Neuronal stem cell (in vitro differentiated cells): Measurements from ENCODE around the gene TSR3.

Experiments
- DNase-seq: peaks from one replicate; pipeline ENCODE4 v3.0.0-alpha.2; 2013; ENCODE audit warnings: low spot score
- H2AFZ ChIP-seq: one replicate; pipeline ENCODE4 v1.6.1; 2013; ENCODE audit warnings: mild to moderate bottlenecking, low read length, inconsistent platforms
- H2AK5ac ChIP-seq: 2 replicates; pipeline ENCODE4 v1.6.1; 2013; ENCODE audit warnings: low read depth, mild to moderate bottlenecking, inconsistent platforms, low read length, moderate library complexity, mixed read lengths
- H2BK120ac ChIP-seq: 2 replicates; pipeline ENCODE4 v1.6.1; 2013; ENCODE audit warnings: low read depth, mild to moderate bottlenecking, inconsistent platforms, low read length, moderate library complexity, mixed read lengths
- H2BK12ac ChIP-seq: one replicate; pipeline ENCODE4 v1.6.1; 2013; ENCODE audit warnings: low read length, inconsistent platforms
- H2BK15ac ChIP-seq: 2 replicates; pipeline ENCODE4 v1.6.1; 2013; ENCODE audit warnings: mild to moderate bottlenecking, low read length, inconsistent platforms, mixed read lengths
- H2BK5ac ChIP-seq: one replicate; pipeline ENCODE4 v1.6.1; 2013; ENCODE audit warnings: inconsistent platforms, mild to moderate bottlenecking, low read length, moderate library complexity
- H3K14ac ChIP-seq: one replicate; pipeline ENCODE4 v1.6.1; 2013; ENCODE audit warnings: low read length, inconsistent platforms
- H3K18ac ChIP-seq: 2 replicates; pipeline ENCODE4 v1.6.1; 2013; ENCODE audit warnings: low read length, inconsistent platforms
- H3K23ac ChIP-seq: 2 replicates; pipeline ENCODE4 v1.6.1; 2013; ENCODE audit warnings: low read depth, mild to moderate bottlenecking, mixed read lengths, low read length, inconsistent platforms; ENCODE audit not compliant: poor library complexity
- H3K27ac ChIP-seq: replicated peaks from 3 replicates; pipeline ENCODE4 v1.5.1; 2013; ENCODE audit warnings: low read length, inconsistent platforms
- H3K27me3 ChIP-seq, 3 experiments: 2 replicates each; pipeline ENCODE4 v1.6.1; 2013; ENCODE audit warnings: low read length in 3 of 3, mild to moderate bottlenecking in 2 of 3, inconsistent platforms in 1 of 3, low read depth in 1 of 3, mixed read lengths in 1 of 3, moderate library complexity in 1 of 3; ENCODE audit not compliant: control insufficient read depth in 3 of 3, insufficient read depth in 3 of 3
- H3K36me3 ChIP-seq, 2 donors: replicated peaks in 1 of 2; 2 replicates each; pipeline ENCODE4 v1.6.1; 2013; ENCODE audit warnings: low read length in 2 of 2; ENCODE audit not compliant: control insufficient read depth in 2 of 2, insufficient read depth in 2 of 2
- H3K4ac ChIP-seq: 2 replicates; pipeline ENCODE4 v1.6.1; 2013; ENCODE audit warnings: inconsistent platforms, mild to moderate bottlenecking, low read length, moderate library complexity
- H3K4me1 ChIP-seq, 2 donors: 1 replicate in 1 of 2; 2 replicates in 1 of 2; pipeline ENCODE4 v1.6.1; 2013; ENCODE audit warnings: low read length in 2 of 2, low read depth in 1 of 2; ENCODE audit not compliant: control insufficient read depth in 2 of 2, insufficient read depth in 1 of 2
- H3K4me2 ChIP-seq: one replicate; pipeline ENCODE4 v1.6.1; 2013; ENCODE audit warnings: mild to moderate bottlenecking, low read length, inconsistent platforms; ENCODE audit not compliant: insufficient read depth, poor library complexity, severe bottlenecking
- H3K4me3 ChIP-seq, 2 donors: 2 replicates each; pipeline ENCODE4 v1.5.1; 2013; ENCODE audit warnings: low read length in 2 of 2, mild to moderate bottlenecking in 2 of 2, inconsistent platforms in 1 of 2, moderate library complexity in 1 of 2
- H3K79me1 ChIP-seq: one replicate; pipeline ENCODE4 v1.6.1; 2013; ENCODE audit warnings: low read depth, mild to moderate bottlenecking, inconsistent platforms, low read length, moderate library complexity
- H3K9ac ChIP-seq: one replicate; pipeline ENCODE4 v1.6.1; 2013; ENCODE audit warnings: mild to moderate bottlenecking, low read depth, low read length, inconsistent platforms; ENCODE audit not compliant: poor library complexity
- H3K9me3 ChIP-seq, 2 donors: replicated peaks in 1 of 2; 2 replicates each; pipeline versions ENCODE3 to v1.6.1; 2013; ENCODE audit warnings: low read length in 2 of 2, mild to moderate bottlenecking in 2 of 2, inconsistent platforms in 1 of 2, low read depth in 1 of 2, mixed read lengths in 1 of 2, moderate library complexity in 1 of 2; ENCODE audit not compliant: control insufficient read depth in 2 of 2, insufficient read depth in 1 of 2
- H4K8ac ChIP-seq: one replicate; pipeline ENCODE4 v1.6.1; 2013; ENCODE audit warnings: low read depth, mild to moderate bottlenecking, inconsistent platforms, low read length, moderate library complexity
- H4K91ac ChIP-seq: one replicate; pipeline ENCODE4 v1.6.1; 2013; ENCODE audit warnings: low read length, low read depth, mild to moderate bottlenecking, inconsistent platforms; ENCODE audit not compliant: poor library complexity
- WGBS, 2 donors: extraction: QIAGEN DNeasy Blood & Tissue Kit; methylation state at CpG; one replicate each; pipeline ENCODE4 v1.1.7; 2013; ENCODE audit warnings: missing lambda C conversion rate in 2 of 2, mixed read lengths in 1 of 2; ENCODE audit not compliant: insufficient read length in 2 of 2, insufficient replicate concordance in 1 of 2; ENCODE audit errors: extremely low coverage in 2 of 2; 5-methylcytosine and 5-hydroxymethylcytosine counted together

TSR3 gene

DNA sequence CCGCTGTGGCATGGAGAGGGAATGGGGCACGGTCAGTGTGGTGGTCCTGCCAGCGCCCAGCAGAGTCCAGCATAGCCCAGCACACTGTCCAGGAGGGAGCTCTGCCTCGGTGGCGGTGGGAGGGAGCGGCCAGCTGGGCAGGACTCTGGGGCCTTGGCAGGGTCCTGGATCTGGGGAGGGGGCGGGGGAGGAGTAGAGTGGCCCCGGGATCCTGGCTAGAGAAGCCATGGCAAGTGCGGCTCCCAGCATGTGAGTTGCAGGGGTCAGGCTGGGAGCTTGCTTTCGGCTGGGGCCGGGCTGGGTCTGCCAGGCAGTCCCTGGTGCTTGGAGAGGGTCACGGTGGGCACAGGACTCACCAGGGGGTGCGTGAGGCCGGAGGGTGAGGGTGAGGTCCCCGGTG, 3.9 kb upstream of the TSR3 start:
- Histone ChIP-seq H3K79me1 (peaks cover 36% of the 10 kb centered on the region), H2BK15ac (no peak overlapping the region), H3K23ac (peak overlapping the region; percentile 55), H3K4me1 (peaks cover 8 to 10% of the 10 kb centered on the region in 2 donors), H2BK120ac (no peak overlapping the region), H2AFZ (no peak overlapping the region), H3K4me2 (no peak overlapping the region), H3K36me3 (peaks cover 1 to 7% of the 10 kb centered on the region in 2 donors), H3K27me3 (no peaks in the 10 kb centered on the region), H4K8ac (no peak overlapping the region), H3K4ac (no peak overlapping the region), H3K9ac (no peak overlapping the region), H3K9me3 (no peaks in the 10 kb centered on the region), H3K4me3 (no peak overlapping the region), H2AK5ac (no peak overlapping the region), H3K14ac (peak overlapping the region; percentile 56), H2BK5ac (peak overlapping the region; percentile 53), H4K91ac (no peak overlapping the region), H2BK12ac (no peak overlapping the region), H3K18ac (peak overlapping the region; percentile 28), H3K27ac (no peak overlapping the region)
- DNase-seq, result no peak
- no CpG with 5 or more reads among the region's 15 CpGs for WGBS, 2 donors

DNA sequence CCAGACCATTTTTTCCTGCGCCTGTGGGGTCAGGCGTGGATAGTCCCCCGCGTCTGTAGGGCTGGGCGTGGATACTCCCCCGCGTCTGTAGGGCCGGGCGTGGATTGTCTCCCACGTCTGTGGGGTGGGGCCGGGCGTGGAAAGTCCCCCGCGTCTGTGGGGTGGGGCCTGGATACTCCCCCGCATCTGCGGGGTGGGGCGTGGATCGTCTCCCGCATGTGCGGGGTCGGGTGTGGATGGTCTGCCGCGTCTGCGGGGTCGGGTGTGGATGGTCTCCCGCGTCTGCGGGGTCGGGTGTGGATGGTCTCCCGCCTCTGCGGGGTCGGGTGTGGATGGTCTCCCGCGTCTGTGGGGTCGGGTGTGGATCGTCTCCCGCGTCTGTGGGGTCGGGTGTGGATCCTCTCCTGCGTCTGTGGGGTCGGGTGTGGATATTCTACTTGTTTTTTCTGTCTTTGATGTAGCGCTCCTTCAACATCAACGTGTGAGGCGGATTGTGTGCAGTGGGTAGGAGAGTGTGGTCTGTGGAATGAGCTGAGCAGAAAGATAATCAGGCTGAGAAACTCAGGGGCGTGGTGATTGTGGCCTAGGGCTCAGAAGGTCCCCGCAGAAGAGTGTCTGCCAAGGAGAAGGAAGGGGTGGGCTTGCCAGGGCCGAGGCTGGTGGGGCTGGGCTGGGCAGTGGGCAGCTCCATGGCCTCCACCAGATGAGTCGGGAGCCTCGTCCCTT, 3.3 kb upstream of the TSR3 start:
- peaks cover 8 to 12% of the 10 kb centered on the region in 2 donors for H3K4me1 ChIP-seq
- H3K23ac ChIP-seq, result peak overlapping the region; percentile 55
- H2AFZ ChIP-seq, result no peak overlapping the region
- no peak overlapping the region for H3K27ac ChIP-seq
- DNase-seq, result no peak
- no peak overlapping the region for H3K14ac ChIP-seq
- no peak overlapping the region for H3K4ac ChIP-seq
- H3K18ac ChIP-seq, result no peak overlapping the region
- no peak overlapping the region for H3K4me3 ChIP-seq
- H4K8ac ChIP-seq, result no peak overlapping the region
- no peak overlapping the region for H2BK12ac ChIP-seq
- no peak overlapping the region for H2BK15ac ChIP-seq
- no peaks in the 10 kb centered on the region for H3K27me3 ChIP-seq
- H2BK120ac ChIP-seq, result no peak overlapping the region
- no peak overlapping the region for H3K9ac ChIP-seq
- H4K91ac ChIP-seq, result no peak overlapping the region
- H3K9me3 ChIP-seq, result no peaks in the 10 kb centered on the region
- no peak overlapping the region for H2AK5ac ChIP-seq
- no peak overlapping the region for H3K4me2 ChIP-seq
- H2BK5ac ChIP-seq, result peak overlapping the region; percentile 53
- peaks cover 36% of the 10 kb centered on the region for H3K79me1 ChIP-seq
- no CpG with 5 or more reads among the region's 49 CpGs for WGBS, 2 donors
- H3K36me3 ChIP-seq, result peaks cover 5 to 11% of the 10 kb centered on the region in 2 donors

DNA sequence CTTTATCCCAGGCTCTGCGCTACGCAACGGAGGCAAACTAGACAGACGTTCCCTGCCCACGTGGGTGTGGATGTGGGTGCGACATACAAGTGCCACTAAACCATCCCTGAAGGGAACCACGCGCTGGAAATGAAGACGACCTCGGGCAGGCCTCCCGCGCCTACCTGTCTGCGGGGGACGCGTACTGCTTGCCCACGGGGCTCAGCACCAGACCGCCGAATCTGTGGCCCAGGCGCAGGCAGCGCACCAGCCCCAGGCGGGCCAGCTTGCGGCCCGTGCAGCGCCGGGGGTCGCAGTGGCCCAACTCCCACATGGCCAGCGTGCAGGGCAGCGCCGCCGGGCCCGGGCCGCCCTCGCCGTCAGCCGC, 480 bp downstream of the TSR3 start:
- Histone ChIP-seq H2BK5ac (peak overlapping the region; percentile 66), H3K14ac (peak overlapping the region; percentile 39), H2BK120ac (peak overlapping the region; percentile 91), H3K4me1 (peaks cover 8 to 12% of the 10 kb centered on the region in 2 donors), H3K4me2 (peak overlapping the region; percentile 97), H3K27ac (no peak overlapping the region), H2AFZ (peak overlapping the region; percentile 95), H4K8ac (peak overlapping the region; percentile 92), H2BK15ac (no peak overlapping the region), H3K36me3 (peaks cover 16 to 42% of the 10 kb centered on the region in 2 donors), H3K27me3 (no peaks in the 10 kb centered on the region), H3K18ac (peak overlapping the region; percentile 97), H3K4ac (peak overlapping the region; percentile 84), H2BK12ac (no peak overlapping the region), H3K4me3 (peak overlapping the region; percentile 93 to 95), H2AK5ac (peak overlapping the region; percentile 95), H3K23ac (peak overlapping the region; percentile 89), H3K9me3 (no peaks in the 10 kb centered on the region), H3K79me1 (peaks cover 33% of the 10 kb centered on the region), H4K91ac (no peak overlapping the region), H3K9ac (peak overlapping the region; percentile 100)
- no peak for DNase-seq
- WGBS, 2 donors, result no CpG with 5 or more reads among the region's 35 CpGs

DNA sequence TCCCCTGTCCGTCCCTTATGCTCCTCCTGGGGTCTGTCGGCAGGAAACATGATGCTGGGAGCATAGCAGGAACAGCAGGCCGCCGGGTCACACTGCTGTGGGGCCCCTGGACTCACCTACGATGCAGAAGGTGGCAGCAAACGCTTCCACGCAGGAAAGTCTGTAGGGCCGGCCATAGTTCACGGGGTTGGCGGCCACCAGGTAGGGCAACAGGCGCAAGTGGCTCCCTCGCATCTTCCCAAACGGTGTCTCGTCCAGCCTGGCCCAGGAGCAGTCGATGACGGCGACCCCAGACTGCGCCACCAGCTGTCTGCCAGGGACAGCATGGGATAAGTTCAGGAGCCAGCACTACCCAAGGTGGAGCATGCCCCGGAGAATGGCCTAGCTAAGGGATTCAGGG, 987 bp downstream of the TSR3 start:
- Histone ChIP-seq H3K79me1 (peaks cover 30% of the 10 kb centered on the region), H3K4me3 (peak overlapping the region; percentile 93 to 95), H2BK5ac (no peak overlapping the region), H3K4ac (no peak overlapping the region), H4K8ac (no peak overlapping the region), H3K4me2 (peak overlapping the region; percentile 97), H3K27me3 (no peaks in the 10 kb centered on the region), H4K91ac (no peak overlapping the region), H2AFZ (no peak overlapping the region), H2AK5ac (peak overlapping the region; percentile 95), H3K23ac (peak overlapping the region; percentile 89), H2BK12ac (no peak overlapping the region), H3K9ac (no peak overlapping the region), H3K9me3 (no peaks in the 10 kb centered on the region), H3K18ac (no peak overlapping the region), H3K14ac (no peak overlapping the region), H3K4me1 (peaks cover 8 to 12% of the 10 kb centered on the region in 2 donors), H2BK15ac (no peak overlapping the region), H2BK120ac (no peak overlapping the region), H3K36me3 (peaks cover 16 to 44% of the 10 kb centered on the region in 2 donors), H3K27ac (no peak overlapping the region)
- WGBS, 2 donors, result no CpG with 5 or more reads among the region's 19 CpGs
- DNase-seq, result no peak
